GM12878 (cell line): ENCODE data around the gene DNAJC4. TPM values are rescaled to one million over a fixed set of nuclear protein-coding genes. Genes with fewer than 3 reads are reported as not detected.
A peak's percentile ranks its signal among the peaks of the same experiment; 100 is the strongest.

Experiments used
- ATAC-seq: fragments of 200-7000 bp; cut with Tn5 transposase; 3 replicates; pipeline ENCODE4 v1.9.1; 2020; ENCODE audit warnings: mild to moderate bottlenecking, moderate library complexity
- BruUV-seq: library from RNA; stranded (reverse); fragments of 400-500 nt; replicated peaks from 2 replicates; lab custom pipeline; 2021; lab: Mats Ljungman, UMichigan
- CTCF ChIA-PET: fragments of 300-600 bp; sonication (Branson Sonifier 250); formaldehyde crosslinking; extraction: SDS; loops from one replicate; lab custom pipeline; 2021; ENCODE audit warnings: inconsistent platforms; lab: Yijun Ruan, JAX
- POLR2A ChIA-PET: fragments of 350-600 bp; formaldehyde crosslinking; extraction: SDS; loops from one replicate; lab custom pipeline; 2021; ENCODE audit warnings: inconsistent platforms; lab: Charles Lee
- RAD21 ChIA-PET: fragments of 300-600 bp; sonication (Branson Sonifier 250); formaldehyde crosslinking; loops from one replicate; lab custom pipeline; 2023; ENCODE audit warnings: antibody characterized with exemption; ENCODE audit not compliant: unreplicated experiment; lab: Charles Lee
- SMC1A ChIA-PET: fragments of 300-600 bp; sonication (Branson Sonifier 250); formaldehyde crosslinking; loops from one replicate; lab custom pipeline; 2023; ENCODE audit not compliant: unreplicated experiment, uncharacterized antibody; lab: Charles Lee
- DNase-seq: peaks from one replicate; pipeline ENCODE4 v3.0.0-alpha.2; 2011; ENCODE audit warnings: low read depth, low spot score
- FAIRE-seq: peaks from 3 replicates; lab custom pipeline; 2011; peaks lifted over from hg19 to GRCh38; lab: Jason Lieb, UNC
- H2AFZ ChIP-seq: 2 replicates; pipeline ENCODE4 v1.6.0; 2011; ENCODE audit warnings: low read depth, low read length, control low read depth; ENCODE audit not compliant: control insufficient read depth
- H3K27ac ChIP-seq: 2 replicates; pipeline ENCODE4 v1.5.1; 2011; ENCODE audit warnings: control low read depth; ENCODE audit not compliant: control insufficient read depth, insufficient read depth
- H3K27me3 ChIP-seq, 2 experiments: replicated peaks in 1 of 2; 2 replicates each; pipeline versions ENCODE4 v1.6.0 to v1.6.1; 2011; ENCODE audit warnings: low read length in 1 of 2; ENCODE audit not compliant: control insufficient read depth in 2 of 2, insufficient read depth in 2 of 2
- H3K36me3 ChIP-seq, 2 experiments: 2 replicates each; pipeline ENCODE4 v1.5.1; 2011; ENCODE audit warnings: low read length in 1 of 2; ENCODE audit not compliant: control insufficient read depth in 2 of 2, insufficient read depth in 2 of 2
- H3K4me1 ChIP-seq: 2 replicates; pipeline ENCODE4 v1.6.1; 2011; ENCODE audit warnings: mild to moderate bottlenecking, low read length, moderate library complexity, mixed read lengths; ENCODE audit not compliant: control insufficient read depth, insufficient read depth
- H3K4me2 ChIP-seq: 2 replicates; pipeline ENCODE4 v1.6.0; 2011; ENCODE audit warnings: control low read depth; ENCODE audit not compliant: control insufficient read depth, insufficient read depth
- H3K4me3 ChIP-seq: fragments of 200-600 bp; sonication (generic); 2 replicates; pipeline ENCODE4 v1.5.1; 2016
- H3K79me2 ChIP-seq: 2 replicates; pipeline ENCODE4 v1.6.0; 2011; ENCODE audit warnings: low read length; ENCODE audit not compliant: control insufficient read depth, insufficient read depth
- H3K9ac ChIP-seq: 2 replicates; pipeline ENCODE4 v1.8.0; 2011; ENCODE audit warnings: low read length, control low read depth, mixed read lengths; ENCODE audit not compliant: control insufficient read depth, insufficient read depth
- H3K9me3 ChIP-seq: replicated peaks from 3 replicates; pipeline ENCODE4 v1.5.1; 2011; ENCODE audit warnings: mild to moderate bottlenecking, low read length; ENCODE audit not compliant: control insufficient read depth, insufficient read depth
- H4K20me1 ChIP-seq: 2 replicates; pipeline ENCODE4 v1.6.0; 2011; ENCODE audit not compliant: control insufficient read depth, insufficient read depth
- BHLHE40 ChIP-seq, 2 experiments: fragments of 450-650 bp in 1 of 2; IDR thresholded peaks; 2 replicates each; pipeline ENCODE4 v1.6.1; 2011 to 2017; ENCODE audit warnings: low read depth in 2 of 2, borderline replicate concordance in 1 of 2, improper control_type of control experiment in 1 of 2, low read length in 1 of 2, mild to moderate bottlenecking in 1 of 2
- DPF2 ChIP-seq: fragments of 450-650 bp; IDR thresholded peaks from 2 replicates; pipeline ENCODE4 v1.6.1; 2017; ENCODE audit warnings: mild to moderate bottlenecking
- E4F1 ChIP-seq: fragments of 450-650 bp; IDR thresholded peaks from 2 replicates; pipeline ENCODE4 v1.6.1; 2018; ENCODE audit warnings: borderline replicate concordance, mild to moderate bottlenecking; ENCODE audit not compliant: partially characterized antibody
- IKZF1 ChIP-seq: fragments of 450-650 bp; conservative IDR thresholded peaks from 2 replicates; pipeline ENCODE4 v1.6.1; 2017; ENCODE audit warnings: antibody characterized with exemption, mild to moderate bottlenecking
- KDM1A ChIP-seq: fragments of 200-600 bp; sonication (generic); IDR thresholded peaks from 2 replicates; pipeline ENCODE4 v1.6.1; 2016; ENCODE audit warnings: borderline replicate concordance
- RBBP5 ChIP-seq: fragments of 200-600 bp; sonication (generic); conservative IDR thresholded peaks from 2 replicates; pipeline ENCODE4 v1.6.1; 2016
- SPI1 ChIP-seq: IDR thresholded peaks from 2 replicates; pipeline ENCODE4 v1.6.1; 2011; ENCODE audit warnings: low read depth, mild to moderate bottlenecking, low read length, moderate library complexity, borderline replicate concordance; ENCODE audit not compliant: insufficient read depth
- TCF3 ChIP-seq: IDR thresholded peaks from 2 replicates; pipeline ENCODE4 v1.6.1; 2012; ENCODE audit warnings: low read depth, mild to moderate bottlenecking, low read length, borderline replicate concordance; ENCODE audit not compliant: insufficient read depth
- WGBS: methylation state at CpG from one replicate; pipeline ENCODE4 v1.1.6; 2016; ENCODE audit warnings: low lambda C conversion rate; ENCODE audit not compliant: insufficient replicate concordance, insufficient coverage; ENCODE audit errors: missing lambda C conversion rate; 5-methylcytosine and 5-hydroxymethylcytosine counted together
- in situ Hi-C: fragments of 300-500 bp; cut with MboI; formaldehyde crosslinking; loops from 9 replicates; pipeline ENCODE4 v1.14.3; 2018; ENCODE audit warnings: mixed read lengths
- intact Hi-C: fragments of 100-400 bp; cut with micrococcal nuclease; formaldehyde crosslinking; loops from one replicate; pipeline ENCODE4 v1.14.2; 2022; ENCODE audit not compliant: unreplicated experiment
- polyA plus RNA-seq, 11 experiments: library from polyadenylated mRNA; depleted of rRNA in 4 of 11; unstranded in 6 of 11; stranded (reverse) in 5 of 11; fragments of >200 nt; fragmentation: Nextera tagmentation in 4 of 11; fragmentation: Illumina TruSeq in 1 of 11; extraction: Ambion mirVana in 4 of 11; extraction: Trizol in 1 of 11; gene quantifications; 1 replicate in 1 of 11; 2 replicates in 10 of 11; pipeline versions ENCODE4 v1.2.1 to v1.2.3, GENCODE V29; 2011 to 2016; ENCODE audit warnings: inconsistent platforms in 2 of 11, missing spikeins in 2 of 11, low read depth in 1 of 11
- total RNA-seq, 4 experiments: library from RNA; depleted of rRNA in 3 of 4; stranded (reverse); fragments of >200 nt in 3 of 4; fragmentation: Illumina TruSeq in 1 of 4; extraction: Trizol in 1 of 4; gene quantifications; 2 replicates each; pipeline versions ENCODE4 v1.2.1 to v1.2.3, GENCODE V29; 2013 to 2021
- TF ChIP-seq, protein P1 (sequence below): fragments of 450-650 bp; IDR thresholded peaks from 2 replicates; pipeline ENCODE4 v1.6.1; 2017; ENCODE audit warnings: mild to moderate bottlenecking, moderate library complexity

Gene DNAJC4
- total and polyA plus RNA-seq, 10 of the 15 experiments (the other 5 are each of a cell fraction or from before 2014, with no cell fraction given), result 3.7 to 64.9 (median 30.1) TPM

DNA sequence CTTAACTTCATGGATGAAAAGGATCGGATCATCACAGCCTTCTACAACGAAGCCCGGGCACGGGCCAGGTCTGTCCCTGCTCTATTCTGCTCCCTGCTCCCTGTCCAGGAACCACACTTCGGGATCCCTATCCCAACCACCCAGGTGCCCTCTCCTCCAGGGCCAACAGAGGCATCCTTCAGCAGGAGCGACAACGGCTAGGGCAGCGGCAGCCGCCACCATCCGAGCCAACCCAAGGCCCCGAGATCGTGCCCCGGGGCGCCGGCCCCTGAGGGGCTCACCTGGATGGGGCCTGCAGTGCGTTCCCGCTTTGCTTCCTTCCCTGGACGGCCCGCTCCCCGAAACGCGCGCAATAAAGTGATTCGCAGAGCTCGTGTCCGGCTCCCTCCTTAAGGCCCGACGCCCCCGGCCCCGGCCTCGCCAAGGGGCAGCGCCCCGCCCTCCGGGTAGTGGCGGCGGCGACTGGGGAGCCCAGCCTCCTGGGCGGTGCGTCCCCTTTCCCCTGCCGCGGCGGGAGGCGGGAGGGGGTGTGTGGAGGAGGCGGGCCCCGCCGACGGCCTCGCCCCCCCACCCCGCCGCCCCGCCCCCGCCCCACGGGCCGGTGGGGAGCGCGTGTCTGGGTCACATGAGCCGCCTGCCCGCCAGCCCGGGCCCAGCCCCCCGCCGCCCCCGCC lies 3.7 kb downstream of the DNAJC4 start, which contains the start of gene VEGFB (continued):
- no peak for TF ChIP-seq KDM1A
- TF ChIP-seq, all 136 proteins: peak for 12

DNA sequence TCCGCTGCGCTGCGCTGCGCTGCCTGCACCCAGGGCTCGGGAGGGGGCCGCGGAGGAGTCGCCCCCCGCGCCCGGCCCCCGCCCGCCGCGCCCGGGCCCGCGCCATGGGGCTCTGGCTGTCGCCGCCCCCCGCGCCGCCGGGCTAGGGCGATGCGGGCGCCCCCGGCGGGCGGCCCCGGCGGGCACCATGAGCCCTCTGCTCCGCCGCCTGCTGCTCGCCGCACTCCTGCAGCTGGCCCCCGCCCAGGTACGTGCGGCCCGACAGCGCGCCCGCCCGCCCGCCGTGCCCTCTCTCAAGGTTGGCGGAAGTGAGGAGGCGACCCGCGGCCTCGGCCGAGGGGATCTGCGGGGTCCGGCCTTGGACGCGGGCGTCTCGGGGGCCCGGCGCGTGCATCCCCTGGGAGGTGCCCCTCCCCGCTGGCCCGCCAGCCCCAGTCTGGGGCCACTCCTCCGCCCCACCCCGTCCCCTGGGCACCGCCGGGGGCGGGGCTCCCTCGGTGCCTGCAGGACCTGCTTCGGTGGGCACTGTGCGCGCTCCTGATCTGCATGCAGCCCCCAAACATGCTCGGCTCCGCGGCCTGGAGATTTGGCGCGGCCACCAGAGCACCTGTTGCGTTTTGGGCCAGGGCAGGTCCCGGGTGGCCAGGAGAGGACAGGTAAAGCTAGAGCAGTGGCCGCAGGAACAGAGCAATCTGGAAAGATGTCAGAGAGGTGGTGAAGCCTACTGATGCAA lies 4.5 kb downstream of the DNAJC4 start:
- H3K9ac ChIP-seq, result peak overlapping the region; percentile 47
- H4K20me1 ChIP-seq, result no peaks in the 10 kb centered on the region
- ChIA-PET POLR2A (interaction anchor here (0.5 to 1.0 kb wide), 2 partner anchors 37 to 70 kb away, joined by 3 read pairs; no protein-coding TSS in a partner anchor), SMC1A (no interaction called here), RAD21 (interaction anchor here (1.0 kb wide), 1 partner anchor 10 kb away, joined by 3 read pairs; no protein-coding TSS in a partner anchor), CTCF (interaction anchor here (0.7 kb wide), 1 partner anchor 30 kb away, joined by 3 read pairs; no protein-coding TSS in a partner anchor)
- H3K4me1 ChIP-seq, result peaks cover 50% of the 10 kb centered on the region
- peaks cover 0 to 5% of the 10 kb centered on the region in 2 experiments; a peak in 2 of 4 replicates for H3K36me3 ChIP-seq
- H3K4me2 ChIP-seq, result peak overlapping the region; percentile 83
- H2AFZ ChIP-seq, result peak overlapping the region; percentile 29
- intact Hi-C loops, result no loop called here
- H3K9me3 ChIP-seq, result no peaks in the 10 kb centered on the region
- no TSS peak for BruUV-seq
- peak overlapping the region; percentile 97 for H3K4me3 ChIP-seq
- H3K27me3 ChIP-seq, result no peaks in the 10 kb centered on the region
- 0 out of 2 replicates have a peak overlapping the region, but pooled peaks have one; percentile 33 for H3K27ac ChIP-seq
- FAIRE-seq, result no peak
- under 1% methylated on average over 30 of the region's 80 CpGs for WGBS
- in situ Hi-C loops, result loop anchor here (25.0 kb wide), 1 partner anchor 1627 kb away; the partner anchor contains the start of genes CFL1, EFEMP2 and MUS81
- DNase-seq, result no peak
- ATAC-seq, result peak; percentile 60
- H3K79me2 ChIP-seq, result peaks cover 16% of the 10 kb centered on the region
- TF ChIP-seq, protein P1, sequence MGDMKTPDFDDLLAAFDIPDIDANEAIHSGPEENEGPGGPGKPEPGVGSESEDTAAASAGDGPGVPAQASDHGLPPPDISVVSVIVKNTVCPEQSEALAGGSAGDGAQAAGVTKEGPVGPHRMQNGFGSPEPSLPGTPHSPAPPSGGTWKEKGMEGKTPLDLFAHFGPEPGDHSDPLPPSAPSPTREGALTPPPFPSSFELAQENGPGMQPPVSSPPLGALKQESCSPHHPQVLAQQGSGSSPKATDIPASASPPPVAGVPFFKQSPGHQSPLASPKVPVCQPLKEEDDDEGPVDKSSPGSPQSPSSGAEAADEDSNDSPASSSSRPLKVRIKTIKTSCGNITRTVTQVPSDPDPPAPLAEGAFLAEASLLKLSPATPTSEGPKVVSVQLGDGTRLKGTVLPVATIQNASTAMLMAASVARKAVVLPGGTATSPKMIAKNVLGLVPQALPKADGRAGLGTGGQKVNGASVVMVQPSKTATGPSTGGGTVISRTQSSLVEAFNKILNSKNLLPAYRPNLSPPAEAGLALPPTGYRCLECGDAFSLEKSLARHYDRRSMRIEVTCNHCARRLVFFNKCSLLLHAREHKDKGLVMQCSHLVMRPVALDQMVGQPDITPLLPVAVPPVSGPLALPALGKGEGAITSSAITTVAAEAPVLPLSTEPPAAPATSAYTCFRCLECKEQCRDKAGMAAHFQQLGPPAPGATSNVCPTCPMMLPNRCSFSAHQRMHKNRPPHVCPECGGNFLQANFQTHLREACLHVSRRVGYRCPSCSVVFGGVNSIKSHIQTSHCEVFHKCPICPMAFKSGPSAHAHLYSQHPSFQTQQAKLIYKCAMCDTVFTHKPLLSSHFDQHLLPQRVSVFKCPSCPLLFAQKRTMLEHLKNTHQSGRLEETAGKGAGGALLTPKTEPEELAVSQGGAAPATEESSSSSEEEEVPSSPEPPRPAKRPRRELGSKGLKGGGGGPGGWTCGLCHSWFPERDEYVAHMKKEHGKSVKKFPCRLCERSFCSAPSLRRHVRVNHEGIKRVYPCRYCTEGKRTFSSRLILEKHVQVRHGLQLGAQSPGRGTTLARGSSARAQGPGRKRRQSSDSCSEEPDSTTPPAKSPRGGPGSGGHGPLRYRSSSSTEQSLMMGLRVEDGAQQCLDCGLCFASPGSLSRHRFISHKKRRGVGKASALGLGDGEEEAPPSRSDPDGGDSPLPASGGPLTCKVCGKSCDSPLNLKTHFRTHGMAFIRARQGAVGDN, result 0 out of 2 replicates have a peak, but pooled peaks have one; percentile 27
- peak in 1 of 2 experiments; percentile 83; a peak in 2 of 4 replicates for TF ChIP-seq BHLHE40 (IDR thresholded peaks at IDR 0.05; ENCODE audit: borderline replicate concordance in 1 of 2, low read depth in 2 of 2, low read length in 1 of 2)
- no peak for TF ChIP-seq RBBP5
- TF ChIP-seq E4F1, result no peak
- TF ChIP-seq SPI1, result no peak
- peak; percentile 48 for TF ChIP-seq DPF2
- TF ChIP-seq IKZF1, result peak; percentile 40
- TF ChIP-seq TCF3, result no peak
